Pancreas (tissue), 10 donors: ENCODE measurements around the gene LUC7L3. TPM values are rescaled to one million over a fixed set of nuclear protein-coding genes. Genes with fewer than 3 reads are reported as not detected.
"Not testable (repeated sequence)": the region's sequence is repeated elsewhere in the genome, so short reads cannot be mapped to it uniquely, and the experiment has no call there.

Experiments used
- ATAC-seq, 4 donors: fragments of 200-7000 bp; cut with Tn5 transposase; one replicate each; pipeline versions ENCODE4 v1.8.0 to v1.9.1; 2020; ENCODE audit warnings: mild to moderate bottlenecking in 4 of 4, moderate library complexity in 4 of 4
- DNase-seq, 6 donors: peaks; one replicate each; pipeline ENCODE4 v3.0.0-alpha.2; 2020
- FAIRE-seq: peaks from 2 replicates; lab custom pipeline; 2012; peaks lifted over from hg19 to GRCh38; lab: Jason Lieb, UNC
- H3K27ac ChIP-seq, 4 donors: fragments of 200-600 bp; sonication (generic); 1 replicate in 3 of 4; 2 replicates in 1 of 4; pipeline versions ENCODE4 v1.5.0 to v1.8.0; 2020
- H3K27me3 ChIP-seq, 4 donors: fragments of 200-600 bp; one replicate each; pipeline ENCODE4 v1.8.0; 2021
- H3K36me3 ChIP-seq, 3 donors: fragments of 200-600 bp; sonication (generic) in 1 of 3; one replicate each; pipeline versions ENCODE4 v1.5.0 to v1.8.0; 2020 to 2021
- H3K4me1 ChIP-seq, 3 donors: fragments of 200-600 bp; one replicate each; pipeline ENCODE4 v1.8.0; 2021
- H3K4me3 ChIP-seq, 4 donors: fragments of 200-600 bp; sonication (generic) in 2 of 4; one replicate each; pipeline versions ENCODE4 v1.5.0 to v1.8.0; 2020 to 2021
- H3K9me3 ChIP-seq, 4 donors: fragments of 200-600 bp; one replicate each; pipeline ENCODE4 v1.8.0; 2021
- CTCF ChIP-seq, 4 donors: fragments of 200-600 bp; sonication (generic) in 3 of 4; IDR thresholded peaks; one replicate each; pipeline versions ENCODE4 v1.5.0 to v1.8.0; 2021; ENCODE audit warnings: antibody characterized with exemption in 4 of 4
- WGBS, 2 donors: extraction: QIAGEN DNeasy Blood & Tissue Kit; methylation state at CpG; one replicate each; pipeline ENCODE4 v1.1.7; 2013; 5-methylcytosine and 5-hydroxymethylcytosine counted together
- intact Hi-C, 3 donors: fragments of 100-400 bp; cut with DNase I; formaldehyde crosslinking; loops; one replicate each; pipeline versions ENCODE4 v1.11.1 to v1.14.2; 2022
- polyA plus RNA-seq, 2 donors: library from polyadenylated mRNA; stranded (reverse); fragments of 200-250 nt; gene quantifications; one replicate each; pipeline ENCODE4 v1.2.3, GENCODE V29; 2013
- total RNA-seq, 6 donors: library from RNA; stranded (reverse); fragmentation: NEBNext Ultra II Directional in 4 of 6; extraction: Animal tissue kit (Norgen Biotek cat#: 25700) in 4 of 6; gene quantifications; one replicate each; pipeline versions ENCODE4 v1.2.1 to v1.2.4, GENCODE V29; 2021 to 2023
- donor health status: healthy with polysubstance abuse.
- donor health status: DM: no; HTN: no; CAD: no; lungs with moderate emphysema.
- donor health status: DM: no; HTN: no; CAD: no.
- donor health status: control.
- donor health status: control.
- donor health status: Bipolar disorder and iron deficiency.
- donor health status: DM: yes; HTN: yes; CAD: no.
- donor health status: DM: no; HTN: no; CAD: no.
- donor health status: DM: no; HTN: no; CAD: no.
- donor health status: DM: yes; HTN: yes; CAD: no.

The LUC7L3 gene
- total and polyA plus RNA-seq, 8 donors, result 42.7 to 210 (median 63.4) TPM

- Histone ChIP-seq H3K27ac (peak overlapping the region; percentile 72 to 98 (median 92)), H3K4me1 (peaks cover 15 to 36% (median 18%) of the 10 kb centered on the region in 3 donors), H3K9me3 (no peaks in the 10 kb centered on the region), H3K27me3 (no peaks in the 10 kb centered on the region), H3K4me3 (peak overlapping the region; percentile 59 to 64 (median 61)), H3K36me3 (no peaks in the 10 kb centered on the region)
- DNase-seq (no peak), FAIRE-seq (no peak), ATAC-seq (peak; percentile 4 to 43 (median 13))
- 5 to 6% methylated on average over 6 of the region's 6 CpGs for WGBS, 2 donors
- intact Hi-C loops, result no loop called here
- TF ChIP-seq CTCF (IDR thresholded peaks at IDR 0.05), result no peak
Observed at GRCh38 chr17:50708050-50709000, 11.1 kb upstream of the LUC7L3 start.

GRCh38 chr17:50709053-50709452 is 10.3 kb upstream of the LUC7L3 start:
- H3K27me3 ChIP-seq, DNase-seq, H3K36me3 ChIP-seq, H3K9me3 ChIP-seq, ATAC-seq, intact Hi-C loops, FAIRE-seq: not testable (repeated sequence)
- H3K4me3 ChIP-seq, result peak overlapping the region in 3 of 4 donors; percentile 61 to 64 (median 61)
- WGBS, 2 donors, result 86 to 95% methylated on average over 4 of the region's 4 CpGs
- H3K4me1 ChIP-seq, result peaks cover 12 to 29% (median 15%) of the 10 kb centered on the region in 3 donors
- peak overlapping the region; percentile 72 to 98 (median 92) for H3K27ac ChIP-seq

- no peaks in the 10 kb centered on the region for H3K36me3 ChIP-seq
- H3K27me3 ChIP-seq, result no peaks in the 10 kb centered on the region
- no peak overlapping the region for H3K4me3 ChIP-seq
- no peak for TF ChIP-seq CTCF (IDR thresholded peaks at IDR 0.05)
- WGBS, 2 donors, result 87 to 88% methylated on average over 2 of the region's 2 CpGs
- H3K9me3 ChIP-seq, result no peaks in the 10 kb centered on the region
- FAIRE-seq, result no peak
- no peak overlapping the region for H3K27ac ChIP-seq
- H3K4me1 ChIP-seq, result peaks cover 11 to 23% (median 15%) of the 10 kb centered on the region in 3 donors
- ATAC-seq, result no peak
- intact Hi-C loops, result no loop called here
- no peak for DNase-seq
Observed at GRCh38 chr17:50710025-50710424, 9.4 kb upstream of the LUC7L3 start.

DNA sequence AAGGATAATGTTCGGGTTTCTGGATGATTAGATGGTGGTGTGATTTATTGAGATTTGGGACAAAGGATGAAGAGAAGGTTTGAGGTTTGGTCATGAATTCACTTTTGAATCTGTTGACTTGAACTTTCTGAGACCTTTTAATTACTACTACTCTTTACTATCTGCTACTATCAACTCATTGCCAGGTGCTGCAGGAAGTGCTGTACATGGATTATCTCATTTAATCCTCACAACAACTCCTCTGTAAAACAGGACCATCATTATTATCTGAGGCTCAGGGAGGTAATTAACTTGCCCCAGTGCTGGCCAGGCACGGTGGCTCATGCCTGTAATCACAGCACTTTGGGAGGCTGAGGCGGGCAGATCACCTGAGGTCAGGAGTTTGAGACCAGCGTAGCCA is 8.8 kb upstream of the LUC7L3 start:
- no peaks in the 10 kb centered on the region for H3K9me3 ChIP-seq
- TF ChIP-seq CTCF (IDR thresholded peaks at IDR 0.05), result no peak
- no peak overlapping the region for H3K4me3 ChIP-seq
- intact Hi-C loops, result no loop called here
- ATAC-seq (no peak), DNase-seq (no peak), FAIRE-seq (no peak)
- no peak overlapping the region for H3K27ac ChIP-seq
- 84 to 86% methylated on average over 4 of the region's 4 CpGs for WGBS, 2 donors
- no peaks in the 10 kb centered on the region for H3K27me3 ChIP-seq
- peaks cover 11 to 23% (median 15%) of the 10 kb centered on the region in 3 donors for H3K4me1 ChIP-seq
- H3K36me3 ChIP-seq, result no peaks in the 10 kb centered on the region

DNA sequence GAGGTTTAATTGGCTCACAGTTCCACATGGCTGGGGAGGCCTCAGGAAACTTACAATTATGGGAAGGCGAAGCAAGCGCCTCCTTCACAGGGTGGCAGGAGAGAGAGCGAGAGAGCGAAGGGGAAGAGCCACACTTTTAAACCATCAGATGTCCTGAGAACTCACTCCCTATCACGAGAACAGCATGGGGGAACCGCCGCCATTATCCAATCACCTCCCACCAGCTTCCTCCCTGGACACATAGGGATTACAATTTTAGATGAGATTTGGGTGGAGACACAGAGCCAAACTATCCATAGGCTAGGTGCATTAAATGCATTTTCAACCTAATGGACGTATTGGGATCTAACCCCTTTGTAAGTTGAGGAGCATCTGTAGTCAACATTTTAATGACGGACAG is 6.8 kb upstream of the LUC7L3 start:
- DNase-seq (no peak), ATAC-seq (no peak), FAIRE-seq (no peak)
- H3K4me3 ChIP-seq, result no peak overlapping the region
- no peaks in the 10 kb centered on the region for H3K9me3 ChIP-seq
- TF ChIP-seq CTCF (IDR thresholded peaks at IDR 0.05), result no peak
- intact Hi-C loops, result no loop called here
- no peak overlapping the region for H3K27ac ChIP-seq
- H3K36me3 ChIP-seq, result no peaks in the 10 kb centered on the region
- peaks cover 11 to 16% (median 15%) of the 10 kb centered on the region in 3 donors for H3K4me1 ChIP-seq
- 89 to 93% methylated on average over 9 of the region's 9 CpGs for WGBS, 2 donors
- H3K27me3 ChIP-seq, result no peaks in the 10 kb centered on the region
